ENCODE data around the gene SYT8. TPM values are rescaled to one million over a fixed set of nuclear protein-coding genes. Genes with fewer than 3 reads are reported as not detected.

Gene SYT8
- total RNA-seq, 1 donor from 2014 or later: 0.17 TPM

DNA sequence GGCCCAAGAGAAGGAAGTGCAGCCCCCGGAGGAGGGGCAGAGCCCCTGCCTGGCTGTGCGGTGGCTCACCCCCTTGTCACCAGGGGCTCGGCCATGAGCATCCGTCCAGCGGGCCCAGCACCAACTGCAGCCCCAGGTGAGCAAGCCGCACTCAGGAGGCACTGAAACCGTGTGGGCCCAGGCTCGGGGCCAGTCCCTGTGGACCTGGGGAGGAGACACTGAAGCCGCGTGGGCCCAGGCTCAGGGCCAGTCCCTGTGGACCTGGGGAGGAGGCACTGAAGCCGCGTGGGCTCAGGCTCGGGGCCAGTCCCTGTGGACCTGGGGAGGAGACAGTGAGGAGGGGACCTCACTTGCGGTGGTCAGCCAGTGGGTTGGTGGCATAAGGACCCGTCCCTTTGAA, 32.0 kb downstream of the SYT8 start:
- H3K4me3 ChIP-seq (ENCODE audit: low read depth, low read length): no peak overlapping the region
- no peaks in the 10 kb centered on the region for H3K36me3 ChIP-seq (ENCODE audit: control insufficient read depth, insufficient read depth, low read length)
- TF ChIP-seq, protein P1, sequence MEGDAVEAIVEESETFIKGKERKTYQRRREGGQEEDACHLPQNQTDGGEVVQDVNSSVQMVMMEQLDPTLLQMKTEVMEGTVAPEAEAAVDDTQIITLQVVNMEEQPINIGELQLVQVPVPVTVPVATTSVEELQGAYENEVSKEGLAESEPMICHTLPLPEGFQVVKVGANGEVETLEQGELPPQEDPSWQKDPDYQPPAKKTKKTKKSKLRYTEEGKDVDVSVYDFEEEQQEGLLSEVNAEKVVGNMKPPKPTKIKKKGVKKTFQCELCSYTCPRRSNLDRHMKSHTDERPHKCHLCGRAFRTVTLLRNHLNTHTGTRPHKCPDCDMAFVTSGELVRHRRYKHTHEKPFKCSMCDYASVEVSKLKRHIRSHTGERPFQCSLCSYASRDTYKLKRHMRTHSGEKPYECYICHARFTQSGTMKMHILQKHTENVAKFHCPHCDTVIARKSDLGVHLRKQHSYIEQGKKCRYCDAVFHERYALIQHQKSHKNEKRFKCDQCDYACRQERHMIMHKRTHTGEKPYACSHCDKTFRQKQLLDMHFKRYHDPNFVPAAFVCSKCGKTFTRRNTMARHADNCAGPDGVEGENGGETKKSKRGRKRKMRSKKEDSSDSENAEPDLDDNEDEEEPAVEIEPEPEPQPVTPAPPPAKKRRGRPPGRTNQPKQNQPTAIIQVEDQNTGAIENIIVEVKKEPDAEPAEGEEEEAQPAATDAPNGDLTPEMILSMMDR (IDR thresholded peaks at IDR 0.05; ENCODE audit: insufficient read depth, low read length, poor library complexity, severe bottlenecking): no peak
- peaks cover 39% of the 10 kb centered on the region for H3K27me3 ChIP-seq (ENCODE audit: control insufficient read depth, insufficient read depth, low read length)
- no peak for DNase-seq (ENCODE audit: low read depth)

DNA sequence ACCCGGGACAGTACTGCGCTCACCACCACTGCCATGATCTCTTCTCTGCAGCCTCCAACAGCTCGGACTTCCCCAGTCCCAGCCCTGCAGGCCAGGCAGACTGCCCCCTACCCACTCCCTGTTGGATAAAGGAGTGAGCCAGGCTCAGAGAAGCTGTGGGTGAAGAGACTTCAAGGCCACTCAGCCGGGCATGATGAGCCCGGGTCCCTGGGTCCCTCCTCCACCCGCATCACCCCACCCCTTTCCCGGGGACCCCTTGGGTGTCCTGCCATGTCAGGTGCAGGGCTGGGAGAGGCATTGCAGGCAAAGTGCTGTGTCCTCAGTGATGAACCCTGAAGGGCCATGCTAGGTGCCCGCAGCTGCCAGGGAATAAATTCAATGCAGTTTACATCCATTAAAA, 32.6 kb downstream of the SYT8 start:
- Histone ChIP-seq H3K4me3 (ENCODE audit: low read depth, low read length) (no peak overlapping the region), H3K36me3 (ENCODE audit: control insufficient read depth, insufficient read depth, low read length) (no peaks in the 10 kb centered on the region), H3K27me3 (ENCODE audit: control insufficient read depth, insufficient read depth, low read length) (peaks cover 39% of the 10 kb centered on the region)
- TF ChIP-seq, protein P1 (IDR thresholded peaks at IDR 0.05; ENCODE audit: insufficient read depth, low read length, poor library complexity, severe bottlenecking): no peak
- DNase-seq (ENCODE audit: low read depth): no peak

DNA sequence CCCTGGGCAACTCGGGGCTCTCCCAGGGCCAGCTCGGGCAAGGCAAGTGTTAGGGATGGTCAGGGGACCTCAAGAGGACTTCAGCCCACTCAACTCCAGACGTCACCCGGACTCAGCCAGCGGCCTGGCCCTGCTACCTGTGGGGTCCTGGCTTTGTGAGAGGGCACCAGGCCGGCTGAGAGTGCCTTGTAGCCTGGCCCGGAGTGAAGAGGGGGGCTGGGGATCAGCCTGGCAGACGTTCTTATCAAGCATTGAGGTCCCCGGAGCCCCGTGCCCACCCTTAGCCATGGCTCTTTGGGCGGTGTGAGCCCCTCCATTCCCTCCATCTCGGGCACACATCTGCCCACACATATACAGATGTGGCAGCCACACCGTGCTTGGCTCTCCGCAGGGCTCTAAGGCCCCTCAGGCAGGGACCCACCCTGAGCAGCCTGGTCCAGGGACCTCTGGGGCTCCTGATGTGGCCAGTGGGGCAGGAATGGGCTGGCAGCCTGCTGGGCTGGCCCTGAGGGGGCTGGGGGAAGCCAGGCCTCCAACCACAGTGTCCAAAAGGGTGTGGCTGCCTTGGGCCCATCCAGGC, 33.4 kb downstream of the SYT8 start:
- TF ChIP-seq, protein P1 (IDR thresholded peaks at IDR 0.05; ENCODE audit: insufficient read depth, low read length, poor library complexity, severe bottlenecking): no peak
- no peak for DNase-seq (ENCODE audit: low read depth)
- peaks cover 41% of the 10 kb centered on the region for H3K27me3 ChIP-seq (ENCODE audit: control insufficient read depth, insufficient read depth, low read length)
- H3K36me3 ChIP-seq (ENCODE audit: control insufficient read depth, insufficient read depth, low read length): no peaks in the 10 kb centered on the region
- no peak overlapping the region for H3K4me3 ChIP-seq (ENCODE audit: low read depth, low read length)

DNA sequence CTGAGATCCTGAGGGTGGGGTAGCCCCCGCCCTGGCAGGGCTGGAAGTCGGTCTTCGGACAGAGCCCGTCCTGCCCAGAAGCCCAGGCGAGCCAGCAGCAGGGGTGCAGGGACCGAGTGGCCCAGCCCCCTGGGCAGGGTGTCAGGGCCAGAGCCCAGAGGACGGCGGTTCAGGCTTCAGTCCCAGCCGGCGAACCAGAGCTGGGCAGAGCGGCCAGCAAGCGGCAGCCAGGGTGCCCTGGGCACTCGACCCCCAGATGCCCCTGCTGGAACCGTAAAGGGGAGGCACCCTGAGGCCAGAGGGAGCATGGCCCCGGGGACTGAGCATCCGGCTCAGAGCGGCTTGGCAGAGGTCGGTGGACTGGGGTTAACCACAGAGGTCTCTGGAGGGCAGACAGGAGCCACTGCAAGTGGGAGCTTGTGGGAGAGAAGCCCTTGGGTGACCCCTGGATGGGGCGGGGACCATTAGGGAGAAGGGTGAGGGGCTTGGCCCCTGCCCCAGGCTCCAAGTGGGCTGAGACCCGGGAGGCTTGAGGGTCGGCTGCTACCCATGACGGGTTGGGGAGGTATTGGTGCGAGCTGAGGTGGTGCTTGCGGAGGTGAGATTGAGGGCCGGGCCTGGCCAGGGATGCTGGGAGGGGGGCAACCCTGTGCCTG, 34.0 kb downstream of the SYT8 start:
- peaks cover 41% of the 10 kb centered on the region for H3K27me3 ChIP-seq (ENCODE audit: control insufficient read depth, insufficient read depth, low read length)

GRCh38 chr11:1869427-1870325, 34.9 kb downstream of the SYT8 start:
- DNase-seq (ENCODE audit: low read depth): no peak
- TF ChIP-seq, protein P1 (IDR thresholded peaks at IDR 0.05; ENCODE audit: insufficient read depth, low read length, poor library complexity, severe bottlenecking): no peak
- Histone ChIP-seq H3K36me3 (ENCODE audit: control insufficient read depth, insufficient read depth, low read length) (no peaks in the 10 kb centered on the region), H3K4me3 (ENCODE audit: low read depth, low read length) (no peak overlapping the region), H3K27me3 (ENCODE audit: control insufficient read depth, insufficient read depth, low read length) (peaks cover 41% of the 10 kb centered on the region)

More for the DNA sequence above, 34.0 kb downstream of the SYT8 start:
- TF ChIP-seq, protein P1 (IDR thresholded peaks at IDR 0.05; ENCODE audit: insufficient read depth, low read length, poor library complexity, severe bottlenecking): no peak
- DNase-seq (ENCODE audit: low read depth): no peak
- no peaks in the 10 kb centered on the region for H3K36me3 ChIP-seq (ENCODE audit: control insufficient read depth, insufficient read depth, low read length)
- no peak overlapping the region for H3K4me3 ChIP-seq (ENCODE audit: low read depth, low read length)

Data from kidney epithelial cell (primary cell).